HS-5 (cell line): ENCODE results near the gene WWC2.

Experiments used
- DNase-seq: peaks from one replicate; pipeline ENCODE4 v3.0.0-alpha.2; 2012; ENCODE audit warnings: low read depth

The WWC2 gene

DNA sequence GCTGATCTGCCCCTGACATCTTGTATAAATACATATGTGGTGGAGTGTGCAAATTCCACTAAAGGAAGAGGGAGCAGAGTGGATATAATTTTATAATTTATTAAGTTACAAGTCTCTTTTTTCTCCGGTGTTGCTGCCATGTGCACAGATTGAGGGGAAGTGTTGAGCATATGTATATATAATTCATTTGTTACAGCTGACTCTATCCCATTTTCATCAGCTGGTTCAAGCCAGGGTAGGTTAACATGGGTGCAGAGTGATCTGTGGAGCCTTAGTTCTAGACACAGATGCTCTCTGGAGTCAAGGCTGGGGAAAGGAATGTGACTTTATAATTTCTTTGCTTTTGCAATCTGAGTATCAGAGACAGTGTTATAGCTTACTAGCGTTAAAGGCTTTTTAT lies 103.5 kb downstream of the WWC2 start:
- DNase-seq = no peak

DNA sequence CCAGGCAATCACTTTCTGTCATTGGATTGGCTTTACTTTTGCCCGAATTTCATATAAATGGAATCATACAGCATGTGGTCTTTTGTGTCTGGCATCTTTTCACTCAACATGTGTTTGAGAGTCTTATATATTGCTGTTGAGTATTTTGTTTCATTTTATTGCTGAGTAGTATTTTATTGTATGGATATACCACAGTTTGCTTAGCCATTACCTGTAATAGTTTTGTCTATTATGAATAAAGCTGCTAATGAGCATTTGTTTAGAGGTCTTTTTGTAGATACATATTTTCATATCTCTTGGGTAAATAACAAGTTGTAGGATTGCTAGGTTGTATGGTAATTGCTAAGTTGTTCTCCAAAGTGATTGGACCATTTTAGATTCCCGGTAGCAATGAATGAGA lies 105.7 kb downstream of the WWC2 start:
- DNase-seq = no peak

DNA sequence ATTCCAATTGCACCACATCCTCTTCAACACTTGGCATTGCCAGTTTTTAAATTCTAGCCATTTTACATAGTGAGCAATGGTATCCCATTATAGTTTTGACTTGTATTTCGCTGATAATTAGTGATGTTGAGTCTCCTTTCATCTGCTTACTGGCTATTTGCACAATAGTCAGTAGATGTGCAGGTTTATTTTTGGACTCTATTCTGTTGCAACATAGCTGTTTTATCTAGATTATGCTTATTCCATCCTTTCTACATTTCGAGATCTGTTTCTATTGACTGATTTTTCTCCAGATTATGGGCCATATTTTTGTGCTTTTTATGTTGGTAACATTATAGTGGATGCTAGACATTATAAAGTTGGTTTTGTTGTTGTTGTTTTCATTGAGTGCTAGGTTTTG lies 106.1 kb downstream of the WWC2 start:
- no peak for DNase-seq

DNA sequence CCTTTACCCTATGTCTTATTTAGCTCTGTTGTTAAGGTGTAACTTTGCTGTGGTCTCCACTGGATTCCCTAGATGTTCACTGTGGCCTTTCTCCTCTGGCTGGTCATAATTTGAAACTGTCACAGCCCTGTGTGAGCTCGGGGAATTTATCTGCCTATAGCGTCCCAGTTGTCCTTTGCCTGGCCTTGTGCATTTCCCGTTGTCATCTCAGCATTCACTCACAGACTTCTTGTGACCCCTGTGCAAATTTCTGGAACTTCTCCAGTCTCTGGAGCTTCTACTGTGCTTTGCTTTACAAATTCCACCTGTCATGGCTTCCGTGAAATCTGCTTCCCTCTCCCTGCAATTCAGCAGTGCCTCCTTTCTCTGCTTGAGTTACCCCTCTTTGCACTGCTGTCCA lies 106.7 kb downstream of the WWC2 start:
- DNase-seq = no peak

DNA sequence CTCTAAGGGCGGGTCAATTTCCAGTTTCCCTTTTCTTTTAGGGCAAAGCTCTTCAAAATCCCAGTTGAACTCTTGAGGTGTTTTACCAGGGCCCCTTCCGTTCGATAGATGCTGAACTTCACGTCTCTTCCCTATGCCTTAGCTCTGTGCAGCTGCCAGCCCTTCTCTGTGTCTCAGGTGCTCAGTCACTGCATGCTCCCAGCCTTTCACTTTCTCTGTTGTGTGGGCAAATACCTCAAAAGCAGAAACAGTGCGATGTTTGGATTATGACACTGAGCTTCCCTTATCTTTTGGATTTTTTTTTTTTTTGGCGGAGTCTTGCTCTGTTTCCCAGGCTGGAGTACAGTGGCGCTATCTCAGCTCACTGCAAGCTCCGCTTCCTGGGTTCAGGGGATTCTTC lies 112.5 kb downstream of the WWC2 start:
- no peak for DNase-seq

DNA sequence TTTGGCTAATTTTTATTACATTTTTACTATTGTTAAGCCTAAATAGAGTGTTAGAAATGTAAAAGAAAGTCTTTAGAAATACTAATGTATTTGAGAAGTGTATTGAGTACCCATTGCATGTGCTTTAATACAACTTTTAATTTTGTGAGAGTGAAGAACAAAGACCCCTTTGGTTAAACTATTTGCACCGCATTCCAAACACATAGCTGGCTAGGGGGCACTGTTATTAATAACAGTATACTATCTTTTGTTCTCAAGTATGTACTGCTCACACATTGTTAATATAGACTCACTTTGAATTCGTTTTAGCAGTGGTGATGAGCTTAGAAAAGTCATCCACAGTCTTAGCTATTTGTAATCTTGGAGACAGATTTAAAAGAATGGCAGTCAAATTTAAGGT lies 114.9 kb downstream of the WWC2 start:
- no peak for DNase-seq

DNA sequence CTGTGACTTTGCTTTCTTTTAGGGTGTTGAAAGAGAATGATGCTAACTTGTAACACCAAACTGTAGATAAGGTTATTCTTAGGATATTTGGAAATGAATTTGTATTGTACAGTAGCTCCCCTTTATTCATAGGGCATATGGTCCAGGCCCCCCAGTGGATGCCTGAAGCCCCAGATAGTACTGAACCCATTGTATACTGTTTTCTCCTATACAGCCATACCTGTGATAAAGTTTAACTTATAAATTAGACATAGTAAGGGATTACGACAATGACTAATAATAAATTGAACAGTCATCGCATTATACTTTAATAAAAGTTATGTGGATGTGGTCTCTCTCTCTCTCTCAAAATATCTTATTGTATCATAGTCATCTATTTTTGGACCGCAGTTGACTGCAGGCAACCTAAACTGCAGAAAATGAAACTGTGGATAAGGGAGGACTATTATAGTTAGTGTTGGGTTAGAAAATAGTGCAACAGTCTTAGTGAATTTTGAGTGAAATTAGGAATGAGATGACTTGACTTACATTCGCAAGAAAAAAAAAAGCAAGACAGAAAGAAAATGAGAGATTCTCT lies 115.9 kb downstream of the WWC2 start:
- no peak for DNase-seq

DNA sequence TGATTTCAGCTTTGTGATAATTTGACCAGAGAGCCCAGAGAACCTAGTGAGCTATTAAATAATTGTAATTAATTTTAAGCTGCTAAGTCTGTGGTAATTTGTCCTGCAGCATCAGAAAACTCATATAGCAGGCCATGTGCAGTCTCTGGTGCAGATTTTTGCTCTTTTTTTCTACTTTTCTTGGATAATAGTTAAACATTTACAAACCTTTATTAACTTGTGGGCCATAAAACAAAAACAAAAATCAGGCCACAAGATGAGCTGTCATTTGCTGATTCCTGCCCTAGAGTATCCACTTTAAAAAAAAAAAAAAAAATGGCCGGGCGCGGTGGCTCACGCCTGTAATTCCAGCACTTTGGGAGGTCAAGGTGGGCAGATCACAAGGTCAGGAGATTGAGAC lies 121.2 kb downstream of the WWC2 start:
- no peak for DNase-seq

DNA sequence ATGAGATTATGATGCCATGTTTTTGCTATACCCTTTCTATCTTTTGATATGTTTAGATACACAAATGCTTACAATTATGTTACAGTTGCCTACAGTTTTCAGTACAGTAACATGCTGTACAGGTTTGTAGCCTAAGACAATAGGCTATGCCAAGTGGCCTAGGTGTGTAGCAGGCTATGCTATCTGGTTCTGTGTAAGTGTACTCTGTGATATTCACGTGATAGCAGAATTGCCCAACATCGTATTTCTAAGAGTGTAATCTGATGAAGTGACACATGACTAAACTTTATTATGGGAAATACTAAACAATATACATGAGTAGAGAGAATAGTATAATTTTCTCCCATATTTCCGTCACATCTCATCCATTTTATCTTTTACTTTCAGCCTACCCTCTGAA lies 124.0 kb downstream of the WWC2 start:
- DNase-seq = no peak

DNA sequence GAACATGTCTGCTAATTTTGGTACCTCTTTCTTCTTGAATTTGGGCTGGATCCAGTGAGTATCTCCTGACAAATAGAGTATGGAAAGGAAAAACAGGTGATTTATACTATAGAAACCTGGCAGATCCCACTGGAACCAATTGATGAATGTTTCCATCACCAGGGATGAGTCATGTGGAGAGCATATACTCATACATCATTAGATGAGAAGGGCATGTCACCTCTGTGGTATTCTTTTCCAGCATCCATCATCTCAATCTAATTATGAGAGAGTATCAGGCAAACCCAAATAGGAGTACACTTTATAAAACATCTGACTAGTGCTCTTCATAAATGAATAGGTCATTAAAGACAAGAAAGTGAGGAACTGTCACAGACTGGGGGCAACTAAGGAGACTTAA lies 130.3 kb downstream of the WWC2 start:
- DNase-seq = peak; percentile 9

DNA sequence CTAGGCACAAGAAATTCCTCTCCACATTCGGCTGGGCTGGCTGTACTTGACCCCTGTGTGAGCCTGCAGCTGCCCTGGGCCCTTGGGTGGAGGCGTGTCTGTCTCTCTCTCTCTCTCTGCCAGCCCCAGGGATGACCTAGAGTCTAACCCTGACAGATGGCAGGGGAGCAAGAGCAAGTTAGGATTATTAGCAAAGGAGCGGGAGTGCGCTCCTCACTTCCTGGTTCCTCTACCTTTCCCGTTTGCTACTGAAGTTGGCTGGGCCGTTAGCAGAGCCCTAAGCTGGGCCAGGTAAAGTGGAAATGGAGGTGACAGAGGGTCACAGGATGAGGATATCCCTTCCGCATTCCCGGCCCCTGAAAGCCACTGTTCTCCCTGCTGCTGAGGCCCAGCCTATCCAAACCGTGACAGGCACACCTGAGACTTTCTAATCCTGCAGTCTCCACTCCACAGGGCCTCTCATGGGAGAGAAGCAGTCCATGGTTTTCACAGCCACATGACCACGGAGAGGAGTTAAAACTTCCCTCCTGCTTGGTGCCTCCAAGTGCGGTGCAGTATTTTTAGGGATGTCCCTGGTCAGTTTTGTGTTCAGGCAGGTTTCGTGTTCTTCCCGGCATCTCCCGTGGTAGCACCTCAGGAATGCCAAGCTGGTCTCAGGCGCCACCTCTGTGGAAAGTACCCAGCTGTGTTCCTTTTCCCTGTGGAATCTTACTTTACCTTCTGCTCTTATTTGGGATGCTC lies 141.7 kb downstream of the WWC2 start:
- DNase-seq = no peak

DNA sequence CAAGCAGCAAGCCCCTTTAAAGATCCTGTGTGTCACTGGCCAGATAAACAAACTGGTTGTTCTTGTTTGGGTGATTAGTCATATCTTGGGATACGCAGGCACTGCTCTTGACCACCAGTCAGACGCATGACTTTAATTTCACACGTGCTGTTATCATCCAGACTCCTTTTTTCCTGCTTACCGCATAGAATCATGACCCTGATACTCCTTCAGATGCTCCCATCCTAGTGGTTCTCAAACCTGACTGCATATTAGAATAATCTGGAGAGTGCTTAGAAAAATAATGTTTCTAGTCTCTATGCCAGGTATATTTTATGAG lies 142.2 kb downstream of the WWC2 start:
- no peak for DNase-seq

DNA sequence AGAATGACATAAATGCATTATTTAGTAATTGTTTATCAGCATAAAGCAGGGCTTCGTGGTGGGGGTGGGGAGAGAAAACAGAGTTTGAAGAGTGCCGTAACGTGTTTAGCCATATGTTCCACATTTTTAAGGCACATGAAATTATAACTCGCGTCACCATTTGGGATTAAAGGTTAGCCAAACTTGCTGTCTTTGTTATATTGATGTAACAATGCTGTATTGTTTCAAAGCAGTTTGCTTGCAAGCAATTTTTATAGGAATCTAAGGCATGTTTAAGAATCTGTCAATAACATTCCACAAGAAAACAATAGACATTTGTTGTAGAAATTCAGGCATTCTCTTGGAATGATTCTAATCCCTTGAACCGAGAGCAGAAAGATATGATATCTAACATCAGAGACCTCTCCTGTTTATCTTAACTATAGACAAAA lies 142.7 kb downstream of the WWC2 start:
- DNase-seq = no peak

DNA sequence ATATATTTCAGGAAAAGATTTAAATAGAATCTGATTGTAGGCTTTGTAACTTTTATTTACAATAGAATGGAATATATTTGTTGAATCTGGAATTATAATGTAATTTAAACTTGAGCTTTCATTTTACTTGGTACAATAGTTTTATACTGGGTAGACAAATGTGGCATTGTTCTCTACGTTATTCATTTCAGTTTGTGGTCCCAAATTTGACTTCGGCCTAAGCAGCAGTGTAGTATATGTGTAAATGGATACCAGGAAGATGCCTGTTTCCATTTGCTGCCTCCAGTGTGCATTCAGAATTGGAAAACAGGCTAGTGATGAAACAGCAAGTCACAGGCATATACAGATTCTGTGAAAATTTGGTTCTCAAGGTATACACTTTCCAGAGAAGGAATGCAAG lies 143.2 kb downstream of the WWC2 start:
- no peak for DNase-seq

DNA sequence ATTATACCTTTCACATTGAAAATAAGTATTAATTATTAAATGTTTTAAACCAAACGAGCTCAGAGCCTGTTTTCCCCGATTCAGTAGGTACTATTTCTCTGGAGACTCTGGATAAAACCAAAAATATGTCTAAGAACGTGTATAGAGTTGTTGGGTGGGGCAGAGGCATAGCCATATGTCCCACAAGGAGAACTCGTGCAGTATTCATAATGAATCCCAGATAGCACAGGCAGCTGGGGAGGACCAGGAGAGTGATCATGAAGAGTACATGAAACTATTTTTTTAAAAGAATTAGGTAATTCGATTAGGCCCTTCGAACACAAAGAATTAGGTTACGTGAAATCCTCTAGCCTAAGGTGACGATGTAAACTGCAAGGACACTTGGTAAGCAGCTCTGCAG lies 145.0 kb downstream of the WWC2 start:
- DNase-seq = no peak

DNA sequence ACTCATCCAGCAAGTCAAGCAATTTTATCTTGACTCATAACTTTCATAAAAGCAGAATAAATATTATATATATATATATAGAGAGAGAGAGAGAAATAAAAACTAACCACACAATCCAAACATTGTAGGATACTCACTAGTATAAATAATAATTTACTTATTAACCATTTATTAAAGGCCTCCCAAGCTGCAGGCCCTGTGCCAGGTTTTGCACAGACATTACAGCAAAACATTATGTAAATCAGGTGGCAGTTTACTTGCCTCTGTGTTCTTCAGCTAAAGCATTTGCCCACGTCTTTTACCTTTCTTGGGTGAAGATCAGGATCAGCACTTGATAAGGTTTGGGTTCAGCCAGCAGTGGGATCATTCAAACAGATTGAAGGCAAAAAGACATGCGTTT lies 145.4 kb downstream of the WWC2 start:
- DNase-seq = no peak

DNA sequence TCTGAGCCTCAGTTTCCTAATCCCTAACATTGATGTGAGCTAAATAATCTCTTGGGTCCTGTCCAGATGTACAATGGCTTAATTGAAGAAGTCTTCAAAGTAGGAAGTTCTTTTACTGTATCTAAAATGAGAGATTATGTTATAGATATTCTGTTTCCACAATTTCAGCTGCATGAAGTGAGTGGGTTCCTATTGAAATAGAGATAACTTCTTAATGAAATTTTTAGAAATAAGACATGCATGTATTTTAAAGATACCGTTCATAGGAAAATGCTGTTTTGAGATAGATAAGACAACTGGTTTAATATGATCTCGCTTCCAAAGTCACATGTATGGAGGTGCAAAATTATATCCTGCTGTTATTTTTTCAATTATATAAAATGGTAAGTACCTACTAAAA lies 149.1 kb downstream of the WWC2 start:
- no peak for DNase-seq

DNA sequence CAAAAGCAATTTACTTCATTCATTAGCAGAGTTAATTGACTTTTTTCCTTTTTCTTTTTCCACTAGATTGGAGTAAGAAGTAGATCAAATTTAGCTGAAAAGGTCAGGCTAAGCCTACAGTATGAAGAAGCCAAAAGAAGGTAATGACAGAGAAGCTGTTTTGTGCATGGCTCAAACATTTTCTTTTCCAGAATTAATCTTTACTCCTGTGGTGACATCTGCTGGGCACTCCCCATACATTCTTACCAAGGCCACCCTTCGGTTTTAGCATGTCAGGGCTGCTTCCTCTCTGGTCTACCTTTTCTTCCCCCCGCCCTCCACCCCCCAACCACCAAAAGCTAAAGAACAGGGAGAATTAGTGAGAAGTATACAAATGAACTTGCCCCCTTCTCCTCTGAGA lies 150.8 kb downstream of the WWC2 start:
- no peak for DNase-seq

DNA sequence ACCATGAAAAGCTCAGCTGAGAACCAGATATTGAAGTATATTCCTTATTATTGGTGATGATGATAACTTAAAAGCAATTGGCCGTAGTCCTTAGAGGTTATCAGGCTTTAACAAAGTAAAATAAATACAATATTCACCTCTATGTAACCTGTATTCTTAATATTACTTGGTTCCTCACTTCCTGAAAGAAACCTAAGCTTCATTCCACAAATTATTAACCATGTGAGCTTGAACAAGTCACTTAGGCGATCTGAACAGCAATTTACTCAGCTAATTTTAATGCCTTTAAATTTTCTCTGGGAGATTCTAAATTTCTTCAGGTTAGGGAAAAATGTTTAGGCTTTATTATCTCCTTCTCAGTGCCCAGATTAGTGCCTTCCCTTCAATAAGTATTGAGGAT lies 151.8 kb downstream of the WWC2 start:
- DNase-seq = no peak

DNA sequence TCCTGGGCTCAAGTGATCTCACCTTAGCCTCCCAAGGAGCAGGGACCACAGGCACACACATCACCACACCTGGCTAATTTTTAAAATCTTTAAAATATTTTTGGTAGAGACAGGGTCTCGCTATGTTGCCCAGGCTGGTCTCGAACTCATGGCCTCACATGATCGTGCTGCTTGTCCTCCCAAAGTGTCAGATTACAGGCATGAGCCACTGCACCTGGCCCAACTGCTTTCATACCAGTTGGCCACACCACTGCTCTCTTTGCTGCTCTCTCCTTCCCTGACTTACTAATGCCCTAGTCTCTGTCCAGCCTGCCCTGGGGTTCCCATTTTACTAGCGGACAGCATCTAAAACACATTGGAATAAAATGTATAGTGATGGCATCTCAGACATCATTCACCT lies 153.9 kb downstream of the WWC2 start:
- no peak for DNase-seq

DNA sequence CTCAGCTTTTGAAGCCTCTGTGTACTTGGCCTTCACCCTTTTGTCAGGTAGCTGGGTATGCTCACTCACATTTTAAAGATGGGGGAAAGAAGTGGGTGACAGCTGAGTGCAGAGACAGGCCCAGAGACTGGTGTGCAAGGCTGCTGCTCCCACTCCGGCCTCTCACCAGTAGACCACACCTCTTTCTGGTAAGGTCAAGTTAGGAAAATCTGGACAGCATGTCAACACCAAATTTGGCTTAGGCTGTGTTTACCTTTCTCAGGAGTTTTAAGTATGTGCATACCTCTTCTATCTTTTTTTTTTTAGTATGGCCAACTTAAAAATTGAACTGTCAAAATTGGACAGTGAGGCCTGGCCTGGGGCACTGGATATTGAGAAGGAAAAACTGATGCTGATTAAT lies 154.4 kb downstream of the WWC2 start:
- DNase-seq = no peak

DNA sequence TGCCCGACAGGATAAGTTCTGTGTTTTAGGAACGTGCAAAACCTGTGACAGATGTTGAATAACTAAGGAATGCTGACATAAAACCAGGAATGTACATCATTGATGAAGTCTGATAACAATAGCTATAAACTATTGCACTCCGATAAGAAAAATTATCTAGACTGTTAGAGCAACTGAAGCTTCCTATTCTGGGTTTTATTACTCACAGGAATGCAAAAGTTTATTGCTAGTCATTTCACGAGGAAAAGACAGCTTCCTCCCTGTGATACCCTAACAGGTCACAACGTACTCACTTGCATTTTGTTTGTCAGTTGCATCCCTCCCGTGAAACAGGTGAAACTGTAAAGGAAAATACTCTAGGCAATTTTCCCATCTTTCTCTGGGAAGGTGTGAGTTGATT lies 155.1 kb downstream of the WWC2 start:
- DNase-seq = no peak

DNA sequence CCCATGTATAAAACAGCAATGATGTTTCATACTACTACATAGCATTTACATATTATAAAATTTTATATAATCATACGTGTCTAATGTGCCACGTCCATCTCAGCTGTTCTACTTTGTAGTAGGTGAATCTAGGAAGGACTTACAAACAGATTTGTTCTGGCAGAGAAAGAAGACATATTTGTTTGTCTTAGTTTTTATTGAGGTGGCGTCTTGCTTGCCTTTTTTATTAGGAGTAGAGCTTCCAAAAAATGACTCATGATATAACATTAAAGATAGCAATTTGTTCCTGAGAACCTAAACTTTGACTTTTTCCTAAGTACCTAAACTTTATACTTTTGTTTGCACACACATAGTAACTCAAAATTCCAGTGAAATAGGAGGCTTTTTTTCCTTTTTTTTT lies 156.4 kb downstream of the WWC2 start:
- no peak for DNase-seq

DNA sequence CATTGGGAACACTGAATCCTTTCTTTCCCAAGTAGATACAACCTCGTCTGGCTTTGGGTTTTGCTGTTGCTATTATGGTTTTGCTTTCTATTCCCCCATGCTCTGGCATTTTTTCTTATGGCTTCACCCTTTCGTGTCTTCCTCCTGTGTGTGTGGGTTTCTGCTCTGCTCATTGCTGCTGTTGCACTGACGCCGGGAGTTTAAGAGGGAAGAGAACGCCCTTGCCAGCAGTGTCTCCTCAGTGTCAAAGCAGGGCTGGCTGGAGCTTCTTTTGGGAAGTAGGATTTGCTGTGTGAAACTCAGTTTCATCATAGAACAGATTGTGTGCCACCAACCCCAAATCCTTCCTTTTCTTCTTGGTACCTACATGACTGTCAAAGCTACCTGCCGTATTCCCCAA lies 157.3 kb downstream of the WWC2 start:
- no peak for DNase-seq
